Gastroesophageal sphincter (tissue), 4 donors: ENCODE data around the gene CLSTN1. TPM values are rescaled to one million over a fixed set of nuclear protein-coding genes. Genes with fewer than 3 reads are reported as not detected.

ENCODE experiments used
- ATAC-seq: fragments of 150-250 bp; one replicate; pipeline ENCODE4 v1.9.1; 2016; ENCODE audit warnings: mild to moderate bottlenecking, moderate library complexity
- H3K27ac ChIP-seq, 4 donors: fragments of 200-600 bp; sonication (generic) in 3 of 4; 1 replicate in 3 of 4; 2 replicates in 1 of 4; pipeline ENCODE4 v1.5.1; 2016 to 2019
- H3K27me3 ChIP-seq: fragments of 200-600 bp; sonication (generic); one replicate; pipeline ENCODE4 v1.5.1; 2019
- H3K36me3 ChIP-seq, 2 donors: fragments of 200-600 bp; sonication (generic); one replicate each; pipeline ENCODE4 v1.5.1; 2019; ENCODE audit warnings: control low read depth in 1 of 2
- H3K4me1 ChIP-seq, 3 donors: fragments of 200-600 bp; sonication (generic); 1 replicate in 2 of 3; 2 replicates in 1 of 3; pipeline ENCODE4 v1.5.1; 2016 to 2019; ENCODE audit warnings: control low read depth in 2 of 3
- H3K4me3 ChIP-seq, 2 donors: fragments of 200-600 bp; sonication (generic); one replicate each; pipeline ENCODE4 v1.5.1; 2019; ENCODE audit warnings: mild to moderate bottlenecking in 1 of 2, moderate library complexity in 1 of 2
- H3K9me3 ChIP-seq, 3 donors: fragments of 200-600 bp; sonication (generic); one replicate each; pipeline ENCODE4 v1.5.1; 2017 to 2019; ENCODE audit warnings: control low read depth in 2 of 3
- EP300 ChIP-seq: sonication (generic); formaldehyde crosslinking; IDR thresholded peaks from one replicate; pipeline ENCODE4 v1.6.1; 2017; ENCODE audit warnings: antibody characterized with exemption, mild to moderate bottlenecking
- POLR2A ChIP-seq, 2 donors: fragments of 450-650 bp; IDR thresholded peaks; one replicate each; pipeline ENCODE4 v1.6.1; 2017; ENCODE audit warnings: antibody characterized with exemption in 2 of 2, mild to moderate bottlenecking in 2 of 2, moderate library complexity in 1 of 2
- POLR2AphosphoS5 ChIP-seq: sonication (generic); formaldehyde crosslinking; IDR thresholded peaks from one replicate; pipeline ENCODE4 v1.6.1; 2017; ENCODE audit warnings: antibody characterized with exemption
- WGBS, 2 donors: methylation state at CpG; one replicate each; pipeline ENCODE4 v1.1.5; 2018; ENCODE audit warnings: low coverage in 1 of 2; 5-methylcytosine and 5-hydroxymethylcytosine counted together
- total RNA-seq, 4 donors: library from RNA; depleted of rRNA; stranded (reverse); fragments of >200 nt; gene quantifications; one replicate each; pipeline ENCODE4 v1.1.0, GENCODE V29; 2016
- TF ChIP-seq, protein P1 (sequence below), 4 experiments: fragments of 200-600 bp in 2 of 4; fragments of 450-650 bp in 2 of 4; sonication (generic) in 1 of 4; IDR thresholded peaks; one replicate each; pipeline ENCODE4 v1.5.1; 2017 to 2019; ENCODE audit warnings: antibody characterized with exemption in 4 of 4, mild to moderate bottlenecking in 2 of 4, moderate library complexity in 2 of 4

Gene CLSTN1
- total RNA-seq, 4 donors from 2014 or later, result 45.1 to 95.4 (median 58.7) TPM

DNA sequence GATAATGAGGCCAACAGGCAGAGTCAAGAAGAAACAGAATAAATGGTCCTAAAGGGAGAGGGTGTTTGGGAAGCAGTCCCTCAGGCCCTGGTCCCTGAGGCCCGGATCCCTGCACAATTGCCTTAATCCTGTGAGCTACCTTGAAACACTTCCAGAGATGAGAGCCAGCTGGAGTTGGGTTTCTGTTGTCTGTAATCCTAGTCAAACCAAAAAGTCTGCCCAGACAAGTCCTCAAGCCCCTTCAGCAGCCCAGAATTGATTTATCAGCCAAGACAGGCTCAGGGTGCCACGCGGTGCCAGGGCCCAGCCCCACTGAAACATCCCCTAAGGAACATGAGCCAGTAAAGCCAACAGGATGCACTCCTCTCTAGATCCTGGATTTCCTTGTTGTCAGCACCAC is 16.4 kb upstream of the CLSTN1 start:
- Histone ChIP-seq H3K36me3 (no peaks in the 10 kb centered on the region), H3K27me3 (no peaks in the 10 kb centered on the region), H3K9me3 (no peaks in the 10 kb centered on the region), H3K4me3 (no peak overlapping the region), H3K27ac (no peak overlapping the region), H3K4me1 (peaks cover 0 to 44% (median 8%) of the 10 kb centered on the region in 3 donors)
- ATAC-seq, result no peak
- TF ChIP-seq POLR2AphosphoS5 (no peak), POLR2A (IDR thresholded peaks at IDR 0.05) (no peak), EP300 (no peak)
- TF ChIP-seq, protein P1, sequence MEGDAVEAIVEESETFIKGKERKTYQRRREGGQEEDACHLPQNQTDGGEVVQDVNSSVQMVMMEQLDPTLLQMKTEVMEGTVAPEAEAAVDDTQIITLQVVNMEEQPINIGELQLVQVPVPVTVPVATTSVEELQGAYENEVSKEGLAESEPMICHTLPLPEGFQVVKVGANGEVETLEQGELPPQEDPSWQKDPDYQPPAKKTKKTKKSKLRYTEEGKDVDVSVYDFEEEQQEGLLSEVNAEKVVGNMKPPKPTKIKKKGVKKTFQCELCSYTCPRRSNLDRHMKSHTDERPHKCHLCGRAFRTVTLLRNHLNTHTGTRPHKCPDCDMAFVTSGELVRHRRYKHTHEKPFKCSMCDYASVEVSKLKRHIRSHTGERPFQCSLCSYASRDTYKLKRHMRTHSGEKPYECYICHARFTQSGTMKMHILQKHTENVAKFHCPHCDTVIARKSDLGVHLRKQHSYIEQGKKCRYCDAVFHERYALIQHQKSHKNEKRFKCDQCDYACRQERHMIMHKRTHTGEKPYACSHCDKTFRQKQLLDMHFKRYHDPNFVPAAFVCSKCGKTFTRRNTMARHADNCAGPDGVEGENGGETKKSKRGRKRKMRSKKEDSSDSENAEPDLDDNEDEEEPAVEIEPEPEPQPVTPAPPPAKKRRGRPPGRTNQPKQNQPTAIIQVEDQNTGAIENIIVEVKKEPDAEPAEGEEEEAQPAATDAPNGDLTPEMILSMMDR (IDR thresholded peaks at IDR 0.05), result no peak
- 33% methylated on average over 1 of the region's 3 CpGs; no CpG with 5 or more reads in 1 of the 2 donors for WGBS, 2 donors

DNA sequence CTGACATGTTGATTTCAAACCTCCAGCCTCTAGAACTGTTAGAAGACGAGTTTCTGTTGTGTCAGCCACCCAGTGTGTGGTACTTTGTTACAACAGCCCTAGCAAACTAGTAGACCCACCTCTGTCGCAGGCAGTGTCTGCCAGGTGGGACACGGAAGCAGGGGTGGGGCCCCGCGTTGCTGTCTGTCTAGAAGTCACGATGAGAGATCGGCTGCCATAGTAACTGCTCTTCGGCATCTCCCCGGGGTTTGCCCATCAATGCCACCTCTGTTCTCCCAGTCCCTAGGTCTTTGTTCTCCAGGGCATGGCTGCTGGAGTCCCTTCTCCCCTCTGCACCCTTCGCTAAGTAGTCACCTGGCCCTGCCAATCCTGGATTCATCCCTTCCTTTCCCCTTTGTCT is 15.2 kb upstream of the CLSTN1 start:
- H3K27me3 ChIP-seq, result no peaks in the 10 kb centered on the region
- no peak overlapping the region for H3K27ac ChIP-seq
- H3K4me1 ChIP-seq, result peaks cover 0 to 39% (median 8%) of the 10 kb centered on the region in 3 donors
- WGBS, 2 donors, result 87 to 100% methylated on average over 2 to 8 of the region's 10 CpGs
- H3K4me3 ChIP-seq, result no peak overlapping the region
- H3K36me3 ChIP-seq, result no peaks in the 10 kb centered on the region
- TF ChIP-seq POLR2AphosphoS5 (no peak), EP300 (no peak), POLR2A (IDR thresholded peaks at IDR 0.05) (no peak)
- TF ChIP-seq, protein P1 (IDR thresholded peaks at IDR 0.05), result no peak
- H3K9me3 ChIP-seq, result no peaks in the 10 kb centered on the region
- no peak for ATAC-seq

DNA sequence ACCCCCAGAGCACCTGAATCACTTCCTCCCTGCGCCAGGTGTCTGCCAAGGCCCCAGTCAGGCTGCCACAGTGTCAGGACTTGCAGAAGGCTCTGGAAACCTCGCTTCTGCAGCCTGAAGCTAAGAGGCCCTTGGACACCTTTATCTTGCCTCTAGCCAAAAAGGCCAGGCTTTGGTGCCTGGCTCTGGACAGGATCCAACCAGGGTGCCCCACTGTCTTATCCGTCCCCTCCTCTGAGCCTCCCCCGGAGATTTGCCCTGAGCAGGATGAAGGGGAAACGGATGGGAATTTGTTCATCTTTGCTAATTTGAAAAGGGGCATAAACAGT is 12.8 kb upstream of the CLSTN1 start:
- no peak for ATAC-seq
- peak overlapping the region in 2 of 4 donors; percentile 51 to 59 for H3K27ac ChIP-seq
- H3K36me3 ChIP-seq, result no peaks in the 10 kb centered on the region
- no peaks in the 10 kb centered on the region for H3K9me3 ChIP-seq
- TF ChIP-seq, protein P1 (IDR thresholded peaks at IDR 0.05), result no peak
- TF ChIP-seq EP300, result no peak
- no peak for TF ChIP-seq POLR2AphosphoS5
- no peak for TF ChIP-seq POLR2A (IDR thresholded peaks at IDR 0.05)
- no peaks in the 10 kb centered on the region for H3K27me3 ChIP-seq
- 80% methylated on average over 1 of the region's 5 CpGs; no CpG with 5 or more reads in 1 of the 2 donors for WGBS, 2 donors
- H3K4me3 ChIP-seq, result no peak overlapping the region
- H3K4me1 ChIP-seq, result peaks cover 0 to 19% (median 8%) of the 10 kb centered on the region in 3 donors

GRCh38 chr1:9835758-9836631 is 12.2 kb upstream of the CLSTN1 start:
- H3K36me3 ChIP-seq, result no peaks in the 10 kb centered on the region
- WGBS, 2 donors, result 9 to 18% methylated on average over 3 to 4 of the region's 15 CpGs
- H3K27me3 ChIP-seq, result no peaks in the 10 kb centered on the region
- H3K27ac ChIP-seq, result peak overlapping the region in 3 of 4 donors; percentile 29 to 59 (median 51)
- ATAC-seq, result peak; percentile 68
- TF ChIP-seq POLR2AphosphoS5 (no peak), EP300 (no peak), POLR2A (IDR thresholded peaks at IDR 0.05) (no peak)
- TF ChIP-seq, protein P1 (IDR thresholded peaks at IDR 0.05), result no peak
- no peak overlapping the region for H3K4me3 ChIP-seq
- H3K4me1 ChIP-seq, result peaks cover 0 to 19% (median 8%) of the 10 kb centered on the region in 3 donors
- no peaks in the 10 kb centered on the region for H3K9me3 ChIP-seq

- peaks cover 0 to 19% (median 8%) of the 10 kb centered on the region in 3 donors for H3K4me1 ChIP-seq
- H3K36me3 ChIP-seq, result no peaks in the 10 kb centered on the region
- TF ChIP-seq POLR2A (IDR thresholded peaks at IDR 0.05) (no peak), POLR2AphosphoS5 (no peak), EP300 (no peak)
- TF ChIP-seq, protein P1 (IDR thresholded peaks at IDR 0.05), result no peak
- WGBS, 2 donors, result no CpG with 5 or more reads among the region's 9 CpGs
- H3K9me3 ChIP-seq, result no peaks in the 10 kb centered on the region
- ATAC-seq, result no peak
- H3K4me3 ChIP-seq, result no peak overlapping the region
- H3K27ac ChIP-seq, result peak overlapping the region in 2 of 4 donors; percentile 51 to 59
- H3K27me3 ChIP-seq, result no peaks in the 10 kb centered on the region
These were observed 11.6 kb upstream of the CLSTN1 start for GRCh38 chr1:9835404-9835757.
